Limb (tissue), 2 donors: Measurements from ENCODE around the gene IMMP2L.

Source experiments
- DNase-seq, 2 donors: peaks; one replicate each; pipeline ENCODE4 v3.0.0-alpha.2; 2016; ENCODE audit errors: extremely low spot score in 2 of 2

IMMP2L gene

GRCh38 chr7:111162692-111163091, 399.6 kb downstream of the IMMP2L start:
- DNase-seq: no peak

- no peak for DNase-seq
Observed at GRCh38 chr7:111160297-111160696, 402.0 kb downstream of the IMMP2L start.

DNA sequence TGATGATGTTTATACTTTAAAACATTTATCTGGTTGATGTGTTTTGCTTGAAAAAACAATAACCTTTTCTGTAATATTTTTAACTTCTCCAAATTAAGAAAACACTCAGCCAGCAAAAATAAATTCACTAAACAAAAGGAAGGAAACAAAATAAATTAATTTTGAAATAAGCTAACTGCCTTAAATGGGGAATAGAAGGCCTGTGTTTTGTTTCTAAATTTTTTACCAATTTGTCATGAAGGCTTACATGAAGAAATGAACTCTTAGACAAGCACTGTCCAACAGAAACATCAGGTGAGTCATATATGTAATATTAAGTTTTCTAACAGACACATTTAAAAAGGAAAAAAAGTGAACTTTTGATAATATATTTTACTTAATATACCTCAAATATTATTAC, 402.9 kb downstream of the IMMP2L start:
- no peak for DNase-seq

GRCh38 chr7:111150709-111151108, 411.6 kb downstream of the IMMP2L start:
- DNase-seq: no peak

- DNase-seq: no peak
Observed at GRCh38 chr7:111147708-111148533, 414.4 kb downstream of the IMMP2L start.

DNA sequence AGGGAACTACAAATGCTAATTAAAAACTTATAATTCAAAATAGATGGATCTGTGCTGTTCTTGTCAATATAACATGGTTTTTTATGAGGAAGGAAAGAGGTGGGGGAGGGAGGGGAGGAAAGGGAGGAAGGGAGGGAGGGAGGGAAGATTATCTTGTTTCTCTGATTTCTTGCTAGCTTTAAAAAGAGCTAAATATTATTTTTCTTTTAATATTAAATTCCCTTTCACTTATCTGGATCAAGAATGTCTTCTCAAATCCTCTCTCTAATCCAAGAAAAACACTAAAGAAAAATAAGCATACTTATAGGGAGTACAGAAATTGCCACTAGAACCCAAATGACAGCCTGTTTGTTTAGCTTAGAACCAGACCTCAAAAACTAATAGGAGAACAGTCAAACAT, 416.2 kb downstream of the IMMP2L start:
- DNase-seq: no peak

DNA sequence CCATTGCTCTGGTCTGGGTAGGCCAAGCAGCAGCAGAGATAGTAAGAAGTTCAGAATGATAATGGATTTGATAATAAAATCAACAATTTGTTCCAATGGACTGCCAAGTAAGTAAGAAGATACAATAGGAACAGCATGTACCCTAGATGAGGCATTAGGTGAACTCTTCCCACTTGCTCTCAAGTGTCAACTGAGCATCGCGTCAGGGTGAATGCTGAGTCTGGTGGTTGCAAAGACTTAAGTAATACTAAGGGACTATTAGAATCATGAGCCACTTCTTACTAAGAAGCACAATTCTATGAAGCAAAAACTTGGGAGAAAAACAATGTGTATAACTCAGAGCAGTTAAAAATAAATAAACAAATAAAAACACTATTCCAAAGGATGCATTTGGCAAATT, 416.8 kb downstream of the IMMP2L start:
- no peak for DNase-seq

DNA sequence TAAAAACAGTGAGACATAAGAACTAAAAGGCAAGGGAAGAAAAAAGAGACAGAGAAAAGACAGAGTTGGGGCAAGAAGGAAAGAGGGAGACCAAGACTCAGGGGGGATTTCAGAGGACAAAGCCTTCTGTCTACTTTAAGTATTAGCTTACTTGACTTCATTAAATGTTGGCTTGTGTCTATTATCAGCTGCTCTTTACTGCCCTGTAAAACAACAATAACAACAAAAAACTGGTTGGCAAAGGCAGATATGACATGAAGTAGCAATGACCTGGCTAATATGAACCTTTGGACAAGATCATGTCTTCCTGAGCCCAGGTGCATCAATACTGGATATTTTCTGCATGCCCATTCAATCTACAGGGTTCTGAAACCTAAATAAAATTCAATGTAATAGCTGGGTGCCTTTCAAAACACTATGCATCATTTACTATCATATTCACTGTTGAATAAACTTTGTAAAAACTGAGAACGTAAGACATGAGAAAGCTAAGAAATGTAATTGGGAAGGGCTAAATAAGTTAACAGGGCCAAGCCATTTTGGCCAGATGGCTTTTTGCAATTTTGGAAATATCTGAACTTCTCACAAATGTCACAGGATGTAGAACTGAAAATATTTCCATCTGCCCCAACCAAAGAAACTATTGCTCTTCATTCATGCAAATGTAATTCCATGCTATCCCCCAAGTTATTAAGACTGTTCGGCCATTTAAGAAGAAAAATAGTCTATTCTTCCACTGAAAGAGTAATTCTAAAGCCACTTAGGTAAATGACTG, 422.0 kb downstream of the IMMP2L start:
- DNase-seq: no peak

GRCh38 chr7:111138586-111138985, 423.7 kb downstream of the IMMP2L start:
- DNase-seq: no peak

GRCh38 chr7:111138193-111138569, 424.1 kb downstream of the IMMP2L start:
- no peak for DNase-seq

DNA sequence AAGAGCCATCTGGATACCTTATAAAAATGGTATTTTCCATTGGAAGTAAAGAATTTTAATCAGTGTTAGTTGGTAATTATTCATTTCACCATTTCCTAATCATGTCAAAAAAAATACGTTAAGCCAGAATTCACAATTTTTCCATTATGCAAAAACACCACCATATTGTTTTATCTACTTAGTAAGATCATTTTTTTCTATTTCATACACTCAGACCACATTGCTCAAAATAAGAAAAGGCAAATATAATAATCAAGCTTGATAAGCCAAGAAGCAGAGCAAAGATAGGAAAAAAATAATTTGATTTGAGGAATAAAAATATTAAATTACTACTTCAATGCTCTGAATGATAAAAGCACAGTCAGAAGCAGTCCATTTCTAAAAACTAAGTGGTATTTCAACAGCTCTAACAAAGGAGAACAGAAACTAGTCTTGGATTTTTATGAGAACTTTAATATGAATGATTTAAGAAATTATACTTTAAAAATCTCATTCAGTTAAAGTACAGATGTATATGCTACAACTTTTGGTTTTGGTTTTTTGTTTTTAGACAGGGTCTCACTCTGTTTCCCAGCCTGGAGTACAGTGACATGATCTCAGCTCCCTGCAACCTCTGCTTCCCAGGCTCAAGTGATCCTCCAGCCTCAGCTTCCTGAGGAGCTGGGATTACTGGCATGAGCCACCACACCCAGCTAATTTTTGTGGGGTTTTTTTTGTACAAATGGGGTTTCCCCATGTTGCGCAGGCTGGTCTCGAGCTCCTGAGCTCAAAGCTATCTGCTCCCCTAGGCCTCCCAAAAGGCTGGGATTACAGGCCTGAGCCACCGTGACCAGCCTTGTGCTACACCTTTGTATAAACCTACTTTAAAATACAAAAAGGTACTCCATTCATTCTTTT, 424.7 kb downstream of the IMMP2L start:
- no peak for DNase-seq

GRCh38 chr7:111132833-111133232, 429.5 kb downstream of the IMMP2L start:
- DNase-seq: no peak

- DNase-seq: no peak
Observed at GRCh38 chr7:111129435-111129834, 432.9 kb downstream of the IMMP2L start.

- DNase-seq: no peak
Observed at GRCh38 chr7:111126987-111127386, 435.3 kb downstream of the IMMP2L start.

- DNase-seq: no peak
Observed at GRCh38 chr7:111115966-111116365, 446.3 kb downstream of the IMMP2L start.

DNA sequence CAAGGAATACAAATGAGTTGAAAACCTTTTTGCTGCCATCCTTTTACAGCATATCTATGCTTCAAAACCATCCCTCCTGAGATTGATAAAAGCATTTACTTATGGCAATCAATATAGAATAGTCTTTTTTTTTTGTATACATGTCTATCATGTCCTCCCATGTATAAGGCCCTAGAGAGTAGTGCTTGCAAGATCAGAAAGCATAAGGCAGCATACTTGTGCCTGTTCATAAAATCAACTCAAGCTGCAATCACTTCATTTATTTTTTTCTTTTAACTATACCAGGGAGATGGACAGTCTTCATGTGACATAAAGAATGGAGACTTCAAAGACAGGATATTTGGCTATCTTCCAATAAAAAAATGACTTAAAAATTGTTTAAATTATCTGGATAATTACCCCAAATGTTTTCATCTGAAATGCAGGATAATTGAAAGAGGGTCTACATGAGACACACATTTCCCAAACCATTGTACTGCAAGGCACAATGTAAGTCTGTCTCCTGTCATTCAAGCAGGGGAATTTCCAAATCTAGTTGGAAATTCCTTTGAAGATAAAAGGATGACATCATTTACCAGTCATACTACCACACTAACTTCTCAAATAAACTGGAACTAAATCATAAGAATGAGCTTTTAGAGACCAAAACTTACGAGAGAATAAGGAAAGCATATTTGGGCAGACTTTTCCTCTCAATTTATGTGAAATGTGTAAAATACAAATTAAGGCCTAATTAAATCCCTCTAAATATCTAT, 448.9 kb downstream of the IMMP2L start:
- DNase-seq: no peak

DNA sequence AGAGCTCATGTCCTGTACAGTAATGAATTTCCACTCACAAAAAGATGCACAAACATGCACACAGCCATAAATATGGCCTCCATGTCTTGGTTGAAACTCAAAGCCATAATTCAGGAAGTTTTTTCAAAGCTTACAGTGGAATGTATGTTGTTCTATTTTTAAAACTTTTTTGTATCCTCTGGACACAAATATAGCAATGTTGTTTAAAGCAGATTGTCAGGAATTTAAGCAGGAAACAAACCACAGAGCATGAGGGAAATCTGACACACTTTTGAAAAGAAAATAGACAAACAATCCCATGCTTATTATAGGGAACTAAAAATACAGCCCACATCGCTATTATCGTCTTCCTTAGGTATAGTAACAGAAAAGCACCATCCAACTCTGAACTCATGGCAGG, 449.9 kb downstream of the IMMP2L start:
- DNase-seq: no peak

DNA sequence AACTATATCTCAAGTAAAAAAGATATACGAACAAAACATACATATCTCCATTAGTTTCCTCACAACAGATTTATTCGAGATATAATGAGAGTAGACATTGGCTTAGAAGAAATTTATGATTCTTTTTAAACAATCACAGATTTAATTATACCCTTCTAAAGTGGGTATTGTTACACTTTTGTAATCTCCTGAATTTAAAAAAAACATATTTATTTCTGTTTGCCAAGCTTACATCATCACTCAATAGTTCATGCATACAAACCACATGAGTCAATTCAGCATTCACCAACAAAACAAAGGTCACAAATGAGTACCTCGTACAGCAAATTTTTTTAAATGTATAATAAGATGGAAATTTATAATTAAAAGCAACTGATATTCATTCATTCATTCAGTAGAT, 453.8 kb downstream of the IMMP2L start:
- no peak for DNase-seq

DNA sequence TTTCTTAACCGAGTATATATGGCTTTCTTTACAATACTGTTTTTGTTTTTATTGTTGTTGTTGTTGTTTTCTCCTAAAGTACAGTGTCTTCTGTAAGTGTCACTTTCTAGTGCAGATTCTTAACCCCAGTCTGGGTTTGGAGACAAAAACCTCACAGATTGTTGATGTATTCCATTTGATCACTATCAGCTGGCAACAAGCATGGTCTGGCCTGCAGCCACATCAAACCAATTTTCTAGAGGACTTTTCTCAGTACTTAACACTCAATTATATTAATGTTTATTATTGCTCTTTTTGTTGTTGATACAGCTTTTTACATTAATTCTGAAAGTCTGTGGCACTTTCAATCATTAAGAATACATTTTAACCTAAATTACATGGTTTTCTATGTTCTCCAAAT, 454.3 kb downstream of the IMMP2L start:
- DNase-seq: no peak

GRCh38 chr7:111107579-111107978, 454.7 kb downstream of the IMMP2L start:
- DNase-seq: no peak

GRCh38 chr7:111105269-111105668, 457.0 kb downstream of the IMMP2L start:
- DNase-seq: no peak
